Urinary bladder (tissue), 4 donors: ENCODE results near the gene NOVA1. TPM values are rescaled to one million over a fixed set of nuclear protein-coding genes. Genes with fewer than 3 reads are reported as not detected.
A peak's percentile ranks its signal among the peaks of the same experiment; 100 is the strongest.
"Not testable (repeated sequence)": the region's sequence is repeated elsewhere in the genome, so short reads cannot be mapped to it uniquely, and the experiment has no call there.

Experiments used
- DNase-seq: peaks from one replicate; pipeline ENCODE4 v3.0.0-alpha.2; 2015; ENCODE audit errors: extremely low spot score
- H3K27ac ChIP-seq: one replicate; pipeline ENCODE4 v1.5.1; 2013; ENCODE audit warnings: low read depth, mild to moderate bottlenecking, moderate library complexity
- H3K36me3 ChIP-seq: one replicate; pipeline ENCODE4 v1.6.1; 2013; ENCODE audit warnings: mild to moderate bottlenecking, moderate library complexity; ENCODE audit not compliant: insufficient read depth
- H3K4me1 ChIP-seq: one replicate; pipeline ENCODE4 v1.6.1; 2013; ENCODE audit warnings: mild to moderate bottlenecking, moderate library complexity; ENCODE audit not compliant: insufficient read depth
- H3K4me3 ChIP-seq: one replicate; pipeline ENCODE4 v1.5.1; 2013; ENCODE audit warnings: low read depth, low read length
- WGBS: extraction: QIAGEN DNeasy Blood & Tissue Kit; methylation state at CpG from one replicate; pipeline ENCODE4 v1.1.7; 2013; 5-methylcytosine and 5-hydroxymethylcytosine counted together
- polyA plus RNA-seq: library from polyadenylated mRNA; stranded (reverse); fragments of 200-250 nt; gene quantifications from one replicate; pipeline ENCODE4 v1.2.3, GENCODE V29; 2013
- total RNA-seq: library from RNA; depleted of rRNA; stranded (reverse); fragments of >200 nt; gene quantifications from one replicate; pipeline ENCODE4 v1.2.3, GENCODE V29; 2014
- donor health status: healthy with polysubstance abuse.
- donor health status: healthy.

The NOVA1 gene, protein sequence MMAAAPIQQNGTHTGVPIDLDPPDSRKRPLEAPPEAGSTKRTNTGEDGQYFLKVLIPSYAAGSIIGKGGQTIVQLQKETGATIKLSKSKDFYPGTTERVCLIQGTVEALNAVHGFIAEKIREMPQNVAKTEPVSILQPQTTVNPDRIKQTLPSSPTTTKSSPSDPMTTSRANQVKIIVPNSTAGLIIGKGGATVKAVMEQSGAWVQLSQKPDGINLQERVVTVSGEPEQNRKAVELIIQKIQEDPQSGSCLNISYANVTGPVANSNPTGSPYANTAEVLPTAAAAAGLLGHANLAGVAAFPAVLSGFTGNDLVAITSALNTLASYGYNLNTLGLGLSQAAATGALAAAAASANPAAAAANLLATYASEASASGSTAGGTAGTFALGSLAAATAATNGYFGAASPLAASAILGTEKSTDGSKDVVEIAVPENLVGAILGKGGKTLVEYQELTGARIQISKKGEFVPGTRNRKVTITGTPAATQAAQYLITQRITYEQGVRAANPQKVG
- total RNA-seq (31.6 TPM), polyA plus RNA-seq (6.6 TPM)

DNA sequence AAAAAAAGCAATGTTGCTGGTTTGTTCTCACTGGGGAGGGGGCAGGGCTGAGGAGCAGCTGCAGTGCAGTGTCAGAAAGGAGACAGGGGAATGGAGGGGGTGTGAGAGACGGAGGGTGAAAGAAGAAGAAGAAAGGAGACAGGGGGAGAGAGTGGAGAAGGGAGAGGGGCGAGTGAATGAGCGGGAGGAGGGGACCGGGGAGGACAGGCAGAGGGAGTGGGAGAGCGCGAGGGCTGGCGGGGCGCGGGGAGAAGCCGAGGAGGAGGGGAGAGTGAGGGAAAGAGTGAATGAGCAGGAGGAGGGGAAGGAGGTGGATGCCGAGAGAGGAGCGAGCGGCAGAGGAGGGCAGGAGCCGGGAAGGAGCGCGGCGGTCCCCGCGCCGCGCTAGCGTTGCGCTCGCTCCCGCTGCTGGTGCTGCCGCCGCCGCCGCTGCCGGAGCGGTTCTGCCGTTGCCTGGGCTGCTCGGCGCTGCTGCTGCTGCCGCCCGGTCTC lies at the start of gene NOVA1:
TSS of gene NOVA1 (minus strand) at position 445 of the 492 bp plus-strand sequence. CDS start 597 bp downstream, outside the sequence.
- DNase-seq = peak; percentile 36
- peak within 1 kb of the TSS; percentile 88 for H3K27ac ChIP-seq
- peak within 1 kb of the TSS; percentile 77 for H3K4me3 ChIP-seq
- no peaks in the 10 kb centered on the region for H3K4me1 ChIP-seq
- WGBS = under 1% methylated on average over 36 of the region's 36 CpGs
- no peaks in the 10 kb centered on the region for H3K36me3 ChIP-seq

DNA sequence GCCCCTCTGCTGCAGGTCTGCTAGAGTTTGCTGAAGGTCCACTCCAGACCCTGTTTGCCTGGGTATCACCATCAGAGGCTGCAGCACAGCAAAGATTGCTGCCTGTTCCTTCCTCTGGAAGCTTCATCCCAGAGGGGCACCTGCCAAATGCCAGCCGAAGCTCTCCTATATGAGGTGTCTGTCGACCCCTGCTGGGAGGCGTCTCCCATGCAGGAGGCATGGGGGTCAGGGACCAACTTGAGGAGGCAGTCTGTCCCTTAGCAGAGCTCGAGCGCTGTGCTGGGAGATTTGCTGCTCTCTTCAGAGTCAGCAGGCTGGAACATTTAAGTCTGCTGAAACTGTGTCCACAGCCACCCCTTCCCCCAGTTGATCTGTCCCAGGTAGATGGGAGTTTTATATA lies 47.2 kb upstream of the NOVA1 start:
- not testable (repeated sequence) for H3K27ac ChIP-seq, DNase-seq, H3K4me3 ChIP-seq, H3K36me3 ChIP-seq, H3K4me1 ChIP-seq
- WGBS = 86% methylated on average over 5 of the region's 5 CpGs

DNA sequence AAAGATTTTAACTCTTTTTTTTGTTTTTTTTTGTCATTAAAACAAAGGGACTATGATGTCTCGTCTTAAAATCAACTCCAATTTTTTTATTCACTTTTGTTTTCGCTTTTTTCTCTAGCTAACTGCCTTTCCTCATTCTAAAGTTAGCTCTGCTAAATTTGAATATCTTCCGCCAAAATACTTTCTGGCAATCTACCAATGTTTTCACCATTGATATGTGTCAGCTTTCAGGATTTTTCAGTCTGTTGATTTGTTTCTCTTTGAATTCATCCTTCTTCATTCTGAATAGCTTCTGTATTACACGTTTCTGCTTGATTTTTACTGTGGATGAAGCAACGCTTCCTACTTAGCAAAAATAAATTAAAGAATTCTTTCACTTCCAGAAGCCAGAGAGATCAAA lies 38.7 kb upstream of the NOVA1 start:
- Histone ChIP-seq H3K4me1 (no peaks in the 10 kb centered on the region), H3K4me3 (no peak overlapping the region), H3K27ac (no peak overlapping the region), H3K36me3 (no peaks in the 10 kb centered on the region)
- 40% methylated on average over 5 of the region's 5 CpGs for WGBS
- DNase-seq = no peak

DNA sequence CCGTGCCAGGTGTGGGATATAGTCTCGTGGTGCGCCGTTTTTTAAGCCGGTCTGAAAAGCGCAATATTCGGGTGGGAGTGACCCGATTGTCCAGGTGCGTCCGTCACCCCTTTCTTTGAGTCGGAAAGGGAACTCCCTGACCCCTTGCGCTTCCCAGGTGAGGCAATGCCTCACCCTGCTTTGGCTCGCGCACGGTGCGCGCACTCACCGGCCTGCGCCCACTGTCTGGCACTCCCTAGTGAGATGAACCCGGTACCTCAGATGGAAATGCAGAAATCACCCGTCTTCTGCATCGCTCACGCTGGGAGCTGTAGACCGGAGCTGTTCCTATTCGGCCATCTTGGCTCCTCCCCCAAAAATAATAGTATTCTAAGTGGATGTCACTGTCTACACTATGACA lies 37.1 kb upstream of the NOVA1 start:
- not testable (repeated sequence) for H3K27ac ChIP-seq, H3K36me3 ChIP-seq
- 93% methylated on average over 25 of the region's 25 CpGs for WGBS

DNA sequence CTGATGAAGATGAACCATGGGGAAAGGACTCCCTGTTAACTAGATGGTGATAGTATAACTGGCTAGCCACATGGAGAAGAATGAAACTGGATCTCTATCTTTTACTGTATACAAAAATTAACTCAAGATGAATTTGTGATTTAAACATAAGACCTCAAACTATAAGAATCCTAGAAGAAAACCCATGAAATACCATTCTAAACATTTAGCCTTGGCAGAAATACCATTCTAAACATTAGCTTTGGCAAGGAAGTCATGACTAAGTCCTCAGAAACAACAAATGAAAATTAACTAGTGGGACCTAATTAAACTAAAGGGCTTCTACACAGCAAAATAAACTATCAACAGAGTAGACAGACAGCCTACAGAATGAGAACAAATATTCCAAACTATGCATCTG lies 28.4 kb upstream of the NOVA1 start:
- no peaks in the 10 kb centered on the region for H3K36me3 ChIP-seq
- no peak overlapping the region for H3K27ac ChIP-seq
- no peaks in the 10 kb centered on the region for H3K4me1 ChIP-seq
- DNase-seq = no peak
- H3K4me3 ChIP-seq = no peak overlapping the region

More for the DNA sequence above, 37.1 kb upstream of the NOVA1 start:
- not testable (repeated sequence) for H3K4me1 ChIP-seq, DNase-seq, H3K4me3 ChIP-seq

DNA sequence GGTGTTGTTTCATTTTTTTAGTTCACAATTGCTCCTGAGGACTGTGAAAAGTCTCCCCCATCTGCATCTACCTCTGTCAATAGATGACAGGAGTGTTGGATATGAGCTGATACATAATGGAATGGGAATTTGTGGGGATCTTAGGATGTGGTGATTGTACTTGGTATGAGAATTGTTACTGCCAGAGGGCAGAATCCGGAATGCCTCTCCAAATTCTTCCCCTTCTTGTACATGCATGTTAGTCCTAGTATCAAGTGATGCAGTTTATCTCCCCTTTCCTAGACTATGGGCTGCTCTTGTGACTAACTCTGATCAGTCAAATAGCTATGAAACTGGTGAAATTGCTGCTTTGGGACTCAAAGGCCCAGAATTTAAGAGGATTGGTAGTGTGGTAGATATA lies 24.8 kb upstream of the NOVA1 start:
- Histone ChIP-seq H3K4me3 (no peak overlapping the region), H3K36me3 (no peaks in the 10 kb centered on the region), H3K4me1 (no peaks in the 10 kb centered on the region), H3K27ac (no peak overlapping the region)
- WGBS = 85% methylated on average over 1 of the region's 1 CpG
- no peak for DNase-seq

DNA sequence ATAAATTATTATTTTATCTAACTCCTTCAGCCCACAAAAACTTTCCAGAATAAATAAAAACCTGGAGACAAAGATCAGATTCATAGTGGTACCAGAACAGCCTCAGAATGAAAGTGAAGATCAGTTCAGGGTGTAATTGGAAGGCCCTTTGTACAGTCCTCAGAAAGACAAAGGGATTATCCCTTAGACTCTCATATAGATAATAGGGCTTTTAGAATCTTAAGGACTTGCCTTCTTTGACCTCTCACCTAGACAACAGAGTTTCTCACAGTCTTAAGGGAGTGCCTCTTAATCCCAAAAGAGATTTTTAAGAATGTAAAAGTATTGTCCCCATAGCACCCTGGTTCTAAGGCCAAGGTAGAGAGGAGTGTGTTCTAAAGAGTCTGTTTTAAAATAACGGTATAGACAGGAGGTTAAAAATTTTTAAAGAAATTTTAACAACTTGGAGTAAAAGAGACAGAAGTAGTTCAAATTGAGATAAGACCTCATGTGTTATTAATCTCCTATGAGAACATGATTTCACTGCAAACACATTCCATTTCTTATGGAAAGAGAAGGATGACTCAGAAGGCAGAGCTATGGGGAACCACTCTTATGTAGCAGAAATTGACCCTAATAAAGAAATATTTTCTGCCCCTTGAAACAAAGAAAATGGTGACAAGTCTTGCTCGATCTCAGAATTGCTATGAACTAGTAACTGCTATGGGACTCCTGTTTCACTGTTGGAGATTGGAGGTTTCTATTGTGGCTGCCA lies 24.2 kb upstream of the NOVA1 start:
- H3K4me1 ChIP-seq = no peaks in the 10 kb centered on the region
- no peak overlapping the region for H3K27ac ChIP-seq
- no peak for DNase-seq
- no peaks in the 10 kb centered on the region for H3K36me3 ChIP-seq
- H3K4me3 ChIP-seq = no peak overlapping the region
- WGBS = 62% methylated on average over 2 of the region's 2 CpGs

DNA sequence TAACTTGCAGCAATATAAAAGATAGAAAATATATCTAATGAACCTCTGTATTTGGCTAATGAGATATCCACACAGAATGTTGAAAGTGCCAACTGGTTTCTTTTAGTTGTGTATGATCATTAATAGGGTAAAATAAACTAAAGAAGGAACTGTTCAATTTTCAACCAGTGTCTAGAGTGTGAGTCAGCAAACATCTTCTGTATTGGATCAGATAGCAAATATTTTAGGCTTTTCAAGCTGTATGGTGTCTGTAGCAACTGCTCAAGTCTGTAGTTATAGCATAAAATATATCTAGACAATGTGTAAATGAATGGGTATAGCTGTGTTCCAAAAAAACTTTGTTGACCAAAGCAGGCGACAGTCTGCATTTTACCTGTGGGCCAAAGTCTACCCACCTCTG lies 23.5 kb upstream of the NOVA1 start:
- 94% methylated on average over 1 of the region's 1 CpG for WGBS
- Histone ChIP-seq H3K4me3 (no peak overlapping the region), H3K4me1 (no peaks in the 10 kb centered on the region), H3K36me3 (no peaks in the 10 kb centered on the region), H3K27ac (no peak overlapping the region)
- no peak for DNase-seq

DNA sequence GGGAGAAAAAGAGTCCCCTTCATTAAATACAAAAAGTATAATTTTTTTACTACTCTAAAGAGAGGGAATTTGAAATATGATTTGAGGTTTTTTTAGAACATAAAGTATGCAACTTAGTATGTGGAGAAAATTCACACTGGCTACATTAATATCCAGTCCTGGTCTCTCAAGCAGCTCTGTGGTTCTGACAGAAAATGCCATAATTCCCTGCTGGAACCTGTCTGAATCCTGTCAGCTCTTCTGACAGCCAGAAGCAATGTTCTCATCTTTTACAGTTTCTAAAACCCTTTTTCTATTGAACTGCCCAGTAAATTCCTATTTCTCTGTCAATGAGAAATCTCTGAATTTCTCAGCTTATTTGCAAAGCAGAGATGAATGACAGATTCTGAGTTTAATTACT lies 13.4 kb upstream of the NOVA1 start:
- DNase-seq = no peak
- Histone ChIP-seq H3K36me3 (no peaks in the 10 kb centered on the region), H3K4me1 (no peaks in the 10 kb centered on the region), H3K27ac (no peak overlapping the region), H3K4me3 (no peak overlapping the region)

DNA sequence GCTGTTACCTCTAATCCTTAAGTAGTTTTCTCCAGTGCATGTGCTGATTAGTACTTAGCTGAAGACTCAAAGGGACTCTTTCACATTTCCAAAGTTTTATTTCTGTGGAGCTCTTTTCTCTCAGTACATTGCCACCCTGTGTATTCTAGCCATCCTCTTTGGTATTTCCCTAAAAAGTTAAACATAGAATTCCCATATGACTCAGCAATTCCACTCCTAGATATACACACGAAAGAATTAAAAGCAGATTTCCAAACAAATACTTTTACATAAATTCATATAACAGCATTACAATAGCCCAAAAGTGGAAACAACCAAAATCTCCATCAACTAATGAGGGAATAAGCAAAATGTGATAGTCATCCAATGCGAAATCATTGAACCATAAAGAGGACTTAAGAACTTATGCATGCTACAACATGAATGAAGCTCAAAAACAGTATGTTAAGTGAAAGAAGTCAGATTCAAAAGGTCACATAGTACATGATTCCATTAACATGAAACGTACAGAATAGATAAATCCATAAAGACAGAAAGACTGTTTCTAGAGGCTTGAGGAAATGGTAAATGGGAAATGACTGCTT lies 9.0 kb upstream of the NOVA1 start:
- 71% methylated on average over 3 of the region's 3 CpGs for WGBS
- no peaks in the 10 kb centered on the region for H3K36me3 ChIP-seq
- H3K4me1 ChIP-seq = no peaks in the 10 kb centered on the region
- H3K4me3 ChIP-seq = no peak overlapping the region
- H3K27ac ChIP-seq = no peak overlapping the region
- DNase-seq = no peak

DNA sequence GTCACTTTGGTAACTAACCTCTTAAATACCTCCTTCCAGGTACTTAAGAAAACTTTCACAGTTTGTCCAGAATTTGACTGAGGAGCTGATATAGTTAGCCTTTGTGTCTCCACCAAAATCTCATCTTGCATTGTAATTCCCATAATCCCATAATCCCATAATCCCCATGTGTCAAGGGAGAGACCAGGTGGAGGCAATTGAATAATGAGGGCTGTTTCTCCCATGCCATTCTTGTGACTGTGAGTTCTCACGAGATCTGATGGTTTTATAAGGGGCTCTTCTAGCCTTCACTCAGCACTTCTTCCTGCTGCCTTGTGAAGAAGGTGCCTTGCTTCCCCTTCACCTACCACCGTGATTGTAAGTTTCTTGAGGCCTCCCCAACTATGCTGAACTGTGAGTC lies 7.8 kb upstream of the NOVA1 start:
- no peak overlapping the region for H3K4me3 ChIP-seq
- WGBS = 51% methylated on average over 2 of the region's 2 CpGs
- no peaks in the 10 kb centered on the region for H3K4me1 ChIP-seq
- DNase-seq = no peak
- H3K36me3 ChIP-seq = no peaks in the 10 kb centered on the region
- no peak overlapping the region for H3K27ac ChIP-seq

DNA sequence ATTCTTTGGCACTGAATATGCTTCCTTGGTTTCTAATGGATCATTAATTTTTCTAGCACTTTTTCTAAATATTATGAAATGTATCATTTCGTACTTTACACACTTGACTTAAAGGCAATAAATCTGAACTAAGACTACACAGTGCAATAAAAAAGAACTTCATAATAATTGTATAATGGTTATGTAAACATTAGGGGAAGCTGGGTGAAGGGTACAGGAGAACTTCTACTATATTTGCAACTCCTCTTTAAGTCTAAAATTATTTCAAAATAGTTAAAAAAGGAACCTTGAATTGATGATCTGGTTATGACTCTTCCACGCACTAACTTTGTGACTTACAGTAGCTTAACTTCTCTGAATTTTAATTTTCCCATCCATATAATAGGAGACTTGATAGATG lies 5.1 kb upstream of the NOVA1 start:
- no peak overlapping the region for H3K27ac ChIP-seq
- H3K4me1 ChIP-seq = no peaks in the 10 kb centered on the region
- H3K4me3 ChIP-seq = no peak overlapping the region
- no peaks in the 10 kb centered on the region for H3K36me3 ChIP-seq
- 80% methylated on average over 2 of the region's 2 CpGs for WGBS
- DNase-seq = no peak

DNA sequence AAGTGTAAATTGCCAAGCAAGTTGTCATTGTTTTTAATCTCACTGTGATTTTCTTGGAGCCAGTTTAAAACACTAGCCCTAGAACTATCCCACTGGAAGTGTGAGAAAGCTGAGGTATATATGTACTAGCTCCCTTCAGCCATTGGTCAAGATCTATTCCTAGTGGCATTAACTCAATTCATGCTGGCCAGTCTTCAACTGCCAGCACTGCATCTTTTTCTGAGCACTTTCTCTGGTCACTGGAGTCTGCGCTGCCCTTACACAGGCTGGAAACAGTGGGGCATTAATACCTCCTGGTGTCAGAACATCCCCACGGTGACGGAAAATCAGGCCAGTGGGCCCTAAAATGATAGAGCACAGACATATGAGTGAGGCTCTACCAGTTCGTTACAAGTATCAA lies 4.0 kb upstream of the NOVA1 start:
- no peaks in the 10 kb centered on the region for H3K4me1 ChIP-seq
- no peak overlapping the region for H3K27ac ChIP-seq
- WGBS = 75% methylated on average over 4 of the region's 4 CpGs
- no peak for DNase-seq
- no peak overlapping the region for H3K4me3 ChIP-seq
- H3K36me3 ChIP-seq = no peaks in the 10 kb centered on the region

DNA sequence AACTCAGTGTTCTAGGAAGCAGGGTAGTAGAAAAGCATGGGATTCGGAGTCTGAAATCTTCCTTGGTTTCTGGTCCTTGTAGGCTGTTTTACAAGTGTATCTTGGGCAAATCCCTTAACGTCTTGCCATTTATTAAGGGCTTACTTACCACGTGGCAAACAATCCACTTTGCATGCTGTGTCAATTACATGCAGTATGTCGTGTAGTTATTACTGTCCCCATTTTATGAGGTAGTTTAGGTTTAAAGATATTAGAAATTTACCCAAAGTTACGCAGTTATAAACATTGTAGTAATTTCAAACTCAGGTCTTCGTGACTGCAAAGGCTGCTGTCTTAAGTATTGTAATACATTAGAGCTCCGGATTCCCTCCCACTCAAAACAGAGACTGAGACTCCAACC lies 1.5 kb upstream of the NOVA1 start:
- H3K36me3 ChIP-seq = no peaks in the 10 kb centered on the region
- 30% methylated on average over 7 of the region's 7 CpGs for WGBS
- H3K4me3 ChIP-seq = peak overlapping the region; percentile 77
- no peak for DNase-seq
- no peaks in the 10 kb centered on the region for H3K4me1 ChIP-seq
- H3K27ac ChIP-seq = no peak overlapping the region
